Activated B cell treated with CpG ODN at 0.5 μM for 24 hours (primary cell): ENCODE results near the gene CCDC78. TPM values are rescaled to one million over a fixed set of nuclear protein-coding genes. Genes with fewer than 3 reads are reported as not detected.

Experiments used
- ATAC-seq: fragments of 200-7000 bp; cut with Tn5 transposase; one replicate; pipeline ENCODE4 v1.10.0; 2021; ENCODE audit warnings: low read depth, mild to moderate bottlenecking, moderate library complexity
- CTCF ChIA-PET: fragments of 350-600 bp; sonication (Branson Sonifier 250); formaldehyde crosslinking; loops from one replicate; lab custom pipeline; 2021; ENCODE audit warnings: antibody characterized with exemption; lab: Charles Lee
- POLR2A ChIA-PET: fragments of 350-600 bp; sonication (Branson Sonifier 250); formaldehyde crosslinking; loops from one replicate; lab custom pipeline; 2021; ENCODE audit warnings: antibody characterized with exemption; lab: Charles Lee
- DNase-seq: peaks from one replicate; pipeline ENCODE4 v3.0.0; 2022
- H3K27ac Mint-ChIP-seq: one replicate; pipeline ENCODE4 v1.8.0; 2020; ENCODE audit warnings: mixed read lengths
- H3K27me3 Mint-ChIP-seq: one replicate; pipeline ENCODE4 v1.8.0; 2021; ENCODE audit warnings: mixed read lengths
- H3K36me3 Mint-ChIP-seq: one replicate; pipeline ENCODE4 v1.8.0; 2021; ENCODE audit warnings: low read depth, mixed read lengths
- H3K4me1 Mint-ChIP-seq: one replicate; pipeline ENCODE4 v1.8.0; 2021; ENCODE audit warnings: mixed read lengths
- H3K4me3 Mint-ChIP-seq: one replicate; pipeline ENCODE4 v1.8.0; 2020; ENCODE audit warnings: mild to moderate bottlenecking, mixed read lengths
- H3K9me3 Mint-ChIP-seq: one replicate; pipeline ENCODE4 v1.8.0; 2020; ENCODE audit warnings: mixed read lengths
- CTCF ChIP-seq: fragments of 200-600 bp; IDR thresholded peaks from one replicate; pipeline ENCODE4 v1.8.0; 2022; ENCODE audit warnings: antibody characterized with exemption, mild to moderate bottlenecking
- intact Hi-C: fragments of 100-400 bp; cut with micrococcal nuclease; formaldehyde crosslinking; loops from one replicate; pipeline ENCODE4 v1.15.1; 2024
- total RNA-seq: library from RNA; stranded (reverse); gene quantifications from 2 replicates; pipeline ENCODE4 v1.2.3, GENCODE V29; 2022

CCDC78 gene
- total RNA-seq, 1 donor from 2014 or later = 4.8 TPM

- ATAC-seq = no peak
- Mint-ChIP-seq H3K36me3 (peaks cover 54% of the 10 kb centered on the region), H3K4me1 (peaks cover 32% of the 10 kb centered on the region), H3K27ac (peak overlapping the region; percentile 53), H3K4me3 (no peak overlapping the region), H3K27me3 (no peaks in the 10 kb centered on the region), H3K9me3 (no peaks in the 10 kb centered on the region)
- TF ChIP-seq CTCF = no peak
- intact Hi-C loops = no loop called here
- DNase-seq = no peak
- ChIA-PET POLR2A (interaction anchor here (0.7 to 3.7 kb wide), 4 partner anchors 8 to 20 kb away, joined by 3 to 31 read pairs (median 5); partner anchors contain the start of genes ANTKMT and CCDC78), CTCF (no interaction called here)
Measured at GRCh38 chr16:735982-736453, 9.8 kb upstream of the CCDC78 start.

- ATAC-seq (no peak), DNase-seq (no peak)
- Mint-ChIP-seq H3K36me3 (peaks cover 54% of the 10 kb centered on the region), H3K9me3 (no peaks in the 10 kb centered on the region), H3K4me3 (no peak overlapping the region), H3K27me3 (no peaks in the 10 kb centered on the region), H3K4me1 (peaks cover 32% of the 10 kb centered on the region), H3K27ac (no peak overlapping the region)
- intact Hi-C loops = no loop called here
- TF ChIP-seq CTCF = no peak
- CTCF ChIA-PET = no interaction called here
- POLR2A ChIA-PET = interaction anchor here (0.8 to 3.7 kb wide), 3 partner anchors 9 to 19 kb away, joined by 3 to 31 read pairs (median 5); partner anchors contain the start of genes ANTKMT and CCDC78
Measured at GRCh38 chr16:734981-735881, 9.0 kb upstream of the CCDC78 start.

GRCh38 chr16:734208-734980 is 8.2 kb upstream of the CCDC78 start:
- H3K4me3 Mint-ChIP-seq = no peak overlapping the region
- no peaks in the 10 kb centered on the region for H3K27me3 Mint-ChIP-seq
- ATAC-seq (no peak), DNase-seq (no peak)
- intact Hi-C loops = no loop called here
- peaks cover 52% of the 10 kb centered on the region for H3K36me3 Mint-ChIP-seq
- ChIA-PET POLR2A (no interaction called here), CTCF (no interaction called here)
- H3K4me1 Mint-ChIP-seq = peaks cover 26% of the 10 kb centered on the region
- no peaks in the 10 kb centered on the region for H3K9me3 Mint-ChIP-seq
- no peak for TF ChIP-seq CTCF
- no peak overlapping the region for H3K27ac Mint-ChIP-seq

GRCh38 chr16:733382-734207 is 7.4 kb upstream of the CCDC78 start:
- H3K27me3 Mint-ChIP-seq = no peaks in the 10 kb centered on the region
- TF ChIP-seq CTCF = no peak
- no peak overlapping the region for H3K4me3 Mint-ChIP-seq
- H3K27ac Mint-ChIP-seq = no peak overlapping the region
- H3K9me3 Mint-ChIP-seq = no peaks in the 10 kb centered on the region
- ChIA-PET CTCF (interaction anchor here (1.0 kb wide), 1 partner anchor 13 kb away, joined by 3 read pairs; no protein-coding TSS in a partner anchor), POLR2A (no interaction called here)
- intact Hi-C loops = no loop called here
- ATAC-seq (no peak), DNase-seq (no peak)
- peaks cover 49% of the 10 kb centered on the region for H3K36me3 Mint-ChIP-seq
- H3K4me1 Mint-ChIP-seq = peaks cover 18% of the 10 kb centered on the region
